ENCODE data around the gene SOX1.

The SOX1 gene

DNA sequence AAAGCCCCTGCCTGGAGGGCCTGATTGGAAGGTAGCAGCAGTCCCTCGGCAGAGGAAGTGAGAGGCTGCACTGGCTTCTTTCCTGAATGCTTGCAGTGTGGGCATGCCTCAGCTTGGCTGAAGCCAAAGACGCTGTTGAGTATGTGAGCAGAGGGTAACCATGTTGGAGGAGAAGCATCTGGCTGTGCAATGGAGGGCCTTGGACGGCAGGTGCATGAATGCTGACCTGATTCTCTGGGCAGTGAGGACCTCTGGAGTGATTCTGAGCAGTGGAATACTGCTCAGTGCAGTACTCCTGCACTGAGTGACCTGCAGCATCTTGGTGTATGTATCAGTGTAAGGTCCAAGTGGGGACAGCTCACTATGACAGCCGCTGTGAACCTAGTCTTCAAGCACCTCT, 46.9 kb downstream of the SOX1 start:
- Histone ChIP-seq H2AK5ac (ENCODE audit: low read length) (no peak overlapping the region), H3K79me2 (ENCODE audit: control insufficient read depth, insufficient read depth, low read length, poor library complexity) (no peaks in the 10 kb centered on the region), H3K79me1 (ENCODE audit: low read length) (no peaks in the 10 kb centered on the region), H2BK5ac (ENCODE audit: low read depth, low read length, poor library complexity) (no peak overlapping the region), H2AFZ (ENCODE audit: insufficient read depth, low read length, poor library complexity) (no peak overlapping the region), H2BK120ac (ENCODE audit: insufficient read depth, low read length, poor library complexity) (no peak overlapping the region), H3K27me3 (ENCODE audit: insufficient read depth, low read length) (no peaks in the 10 kb centered on the region), H3K4me3 (ENCODE audit: low read depth, low read length) (no peak overlapping the region), H3K14ac (ENCODE audit: low read length) (no peak overlapping the region), H3K9me3 (ENCODE audit: insufficient read depth, low read depth, low read length) (peaks cover 1% of the 10 kb centered on the region), H3K36me3 (ENCODE audit: control insufficient read depth in 1 of 2, insufficient read depth in 2 of 2, low read length in 2 of 2) (no peaks in the 10 kb centered on the region), H2BK12ac (ENCODE audit: low read length) (no peak overlapping the region), H4K91ac (ENCODE audit: low read depth, low read length) (no peak overlapping the region), H3K9ac (ENCODE audit: low read length) (no peak overlapping the region), H4K12ac (ENCODE audit: low read depth, low read length) (no peak overlapping the region), H3K4me2 (ENCODE audit: low read length) (no peak overlapping the region), H3K18ac (ENCODE audit: low read length) (no peak overlapping the region), H3K4me1 (ENCODE audit: control insufficient read depth in 1 of 2, insufficient read depth in 2 of 2, low read length in 2 of 2) (no peaks in the 10 kb centered on the region), H3K23ac (ENCODE audit: low read length) (no peak overlapping the region), H4K8ac (ENCODE audit: low read depth, low read length) (no peak overlapping the region), H3K4ac (ENCODE audit: low read depth, low read length) (no peak overlapping the region), H3K27ac (ENCODE audit: low read depth, low read length) (no peak overlapping the region)
- no CpG with 5 or more reads among the region's 4 CpGs for WGBS (ENCODE audit: extremely low coverage, insufficient coverage, insufficient read length)
- DNase-seq, result no peak

DNA sequence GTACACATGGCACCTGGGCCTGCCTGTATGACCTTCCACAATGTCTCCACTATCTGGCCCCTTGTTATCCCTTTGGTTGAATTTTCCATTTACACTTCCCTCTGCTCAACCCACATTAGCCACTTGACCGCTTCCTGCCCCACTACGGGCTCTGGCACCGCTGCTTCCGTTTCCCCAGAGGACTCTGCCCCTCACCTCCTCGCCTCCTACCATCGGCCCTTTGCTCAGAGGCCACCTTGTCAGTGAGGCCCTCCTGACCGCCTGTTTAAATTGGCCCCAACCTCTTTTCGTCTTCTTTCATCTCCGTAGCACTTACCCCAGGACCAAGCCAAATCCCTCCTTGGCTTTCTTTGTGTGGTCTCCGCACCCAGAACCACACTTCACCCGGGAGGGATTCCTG, 47.4 kb downstream of the SOX1 start:
- Histone ChIP-seq H3K36me3 (ENCODE audit: control insufficient read depth in 1 of 2, insufficient read depth in 2 of 2, low read length in 2 of 2) (no peaks in the 10 kb centered on the region), H2BK12ac (ENCODE audit: low read length) (no peak overlapping the region), H3K9ac (ENCODE audit: low read length) (no peak overlapping the region), H3K27ac (ENCODE audit: low read depth, low read length) (no peak overlapping the region), H3K27me3 (ENCODE audit: insufficient read depth, low read length) (no peaks in the 10 kb centered on the region), H2BK120ac (ENCODE audit: insufficient read depth, low read length, poor library complexity) (no peak overlapping the region), H3K4ac (ENCODE audit: low read depth, low read length) (no peak overlapping the region), H3K23ac (ENCODE audit: low read length) (no peak overlapping the region), H4K91ac (ENCODE audit: low read depth, low read length) (no peak overlapping the region), H4K8ac (ENCODE audit: low read depth, low read length) (no peak overlapping the region), H4K12ac (ENCODE audit: low read depth, low read length) (no peak overlapping the region), H3K4me1 (ENCODE audit: control insufficient read depth in 1 of 2, insufficient read depth in 2 of 2, low read length in 2 of 2) (no peaks in the 10 kb centered on the region), H3K9me3 (ENCODE audit: insufficient read depth, low read depth, low read length) (peaks cover 3% of the 10 kb centered on the region), H3K4me3 (ENCODE audit: low read depth, low read length) (no peak overlapping the region), H3K14ac (ENCODE audit: low read length) (no peak overlapping the region), H3K4me2 (ENCODE audit: low read length) (no peak overlapping the region), H2AFZ (ENCODE audit: insufficient read depth, low read length, poor library complexity) (no peak overlapping the region), H3K18ac (ENCODE audit: low read length) (no peak overlapping the region), H3K79me1 (ENCODE audit: low read length) (no peaks in the 10 kb centered on the region), H3K79me2 (ENCODE audit: control insufficient read depth, insufficient read depth, low read length, poor library complexity) (no peaks in the 10 kb centered on the region), H2AK5ac (ENCODE audit: low read length) (no peak overlapping the region), H2BK5ac (ENCODE audit: low read depth, low read length, poor library complexity) (no peak overlapping the region)
- DNase-seq, result no peak
- WGBS (ENCODE audit: extremely low coverage, insufficient coverage, insufficient read length), result no CpG with 5 or more reads among the region's 11 CpGs

DNA sequence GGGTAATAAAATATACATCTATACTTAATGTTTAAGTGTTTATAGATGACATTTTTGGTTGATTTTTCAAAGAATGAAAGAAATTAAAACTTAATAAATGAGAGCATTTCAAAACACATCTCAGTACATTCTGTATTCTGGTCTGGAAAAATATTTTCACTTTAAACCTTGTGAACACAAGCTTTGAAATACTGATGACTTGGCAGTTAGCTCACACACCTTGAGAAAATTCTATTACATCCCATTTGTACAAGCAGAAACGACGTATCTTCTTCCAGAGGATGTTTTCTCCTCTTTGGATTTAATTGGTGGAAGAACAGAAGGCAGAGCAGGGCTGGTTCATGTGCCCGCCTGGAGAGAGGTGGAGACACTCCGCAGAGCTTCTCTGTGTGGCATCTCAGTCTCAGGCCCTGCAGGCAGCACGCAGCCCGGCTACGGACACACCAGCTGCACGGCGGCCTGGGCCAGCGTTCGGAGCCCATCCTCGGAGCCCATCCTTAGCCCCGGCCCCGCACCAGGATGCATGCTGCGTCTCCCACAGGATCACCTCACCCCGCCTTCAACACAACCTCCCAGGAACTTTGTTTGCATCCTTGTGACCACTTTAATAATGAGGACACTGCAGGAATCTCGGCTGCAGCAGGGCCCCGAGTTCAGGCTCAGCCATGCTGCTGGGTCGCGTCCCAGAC, 48.6 kb downstream of the SOX1 start:
- Histone ChIP-seq H3K14ac (ENCODE audit: low read length) (no peak overlapping the region), H3K4ac (ENCODE audit: low read depth, low read length) (no peak overlapping the region), H3K4me1 (ENCODE audit: control insufficient read depth in 1 of 2, insufficient read depth in 2 of 2, low read length in 2 of 2) (no peaks in the 10 kb centered on the region), H2AK5ac (ENCODE audit: low read length) (no peak overlapping the region), H2AFZ (ENCODE audit: insufficient read depth, low read length, poor library complexity) (no peak overlapping the region), H3K79me2 (ENCODE audit: control insufficient read depth, insufficient read depth, low read length, poor library complexity) (no peaks in the 10 kb centered on the region), H3K4me2 (ENCODE audit: low read length) (no peak overlapping the region), H4K91ac (ENCODE audit: low read depth, low read length) (no peak overlapping the region), H4K8ac (ENCODE audit: low read depth, low read length) (no peak overlapping the region), H3K27ac (ENCODE audit: low read depth, low read length) (no peak overlapping the region), H3K23ac (ENCODE audit: low read length) (no peak overlapping the region), H3K18ac (ENCODE audit: low read length) (no peak overlapping the region), H3K36me3 (ENCODE audit: control insufficient read depth in 1 of 2, insufficient read depth in 2 of 2, low read length in 2 of 2) (no peaks in the 10 kb centered on the region), H3K79me1 (ENCODE audit: low read length) (no peaks in the 10 kb centered on the region), H3K9ac (ENCODE audit: low read length) (no peak overlapping the region), H2BK12ac (ENCODE audit: low read length) (no peak overlapping the region), H2BK5ac (ENCODE audit: low read depth, low read length, poor library complexity) (no peak overlapping the region), H2BK120ac (ENCODE audit: insufficient read depth, low read length, poor library complexity) (no peak overlapping the region), H3K9me3 (ENCODE audit: insufficient read depth, low read depth, low read length) (peaks cover 4% of the 10 kb centered on the region), H4K12ac (ENCODE audit: low read depth, low read length) (no peak overlapping the region), H3K4me3 (ENCODE audit: low read depth, low read length) (no peak overlapping the region), H3K27me3 (ENCODE audit: insufficient read depth, low read length) (no peaks in the 10 kb centered on the region)
- DNase-seq, result no peak
- WGBS (ENCODE audit: extremely low coverage, insufficient coverage, insufficient read length), result no CpG with 5 or more reads among the region's 20 CpGs

DNA sequence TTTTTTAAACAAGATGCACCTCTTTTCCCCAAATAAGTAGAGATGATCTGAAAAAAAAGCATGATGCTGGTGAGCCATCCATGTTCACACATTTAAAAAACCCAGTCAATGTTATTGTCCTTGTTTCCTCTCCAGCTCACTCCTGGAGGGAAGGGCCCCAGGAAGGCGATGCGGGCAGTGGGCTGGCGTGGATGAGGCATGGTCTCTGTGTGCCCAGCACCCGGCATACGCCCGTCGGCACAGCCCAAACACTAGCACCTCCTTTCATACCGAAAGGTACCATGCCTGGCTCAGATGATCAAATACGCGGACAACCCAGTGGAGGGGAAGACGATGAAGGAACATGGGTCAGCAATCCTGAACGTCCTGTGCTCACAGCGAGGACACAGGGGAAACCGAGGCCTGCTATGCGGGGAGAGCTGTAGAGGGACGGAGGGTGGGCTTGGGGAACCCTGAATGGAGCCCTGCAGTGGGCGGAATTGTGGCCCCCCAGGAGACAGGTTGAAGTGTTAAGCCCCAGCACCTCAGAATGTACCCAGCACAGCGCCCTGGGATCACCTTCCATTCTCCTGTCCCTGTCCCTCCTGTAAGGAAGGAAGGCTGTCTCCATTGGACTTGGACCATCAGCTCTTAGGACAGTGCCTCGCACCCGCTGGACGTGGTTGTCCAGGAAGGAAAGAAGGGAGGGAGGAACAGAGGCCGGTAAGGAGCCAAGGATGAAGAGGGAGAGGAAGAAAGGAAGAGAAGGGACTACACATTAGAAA, 49.4 kb downstream of the SOX1 start:
- Histone ChIP-seq H3K4me3 (ENCODE audit: low read depth, low read length) (no peak overlapping the region), H3K79me2 (ENCODE audit: control insufficient read depth, insufficient read depth, low read length, poor library complexity) (no peaks in the 10 kb centered on the region), H3K23ac (ENCODE audit: low read length) (no peak overlapping the region), H4K12ac (ENCODE audit: low read depth, low read length) (no peak overlapping the region), H3K18ac (ENCODE audit: low read length) (no peak overlapping the region), H3K9ac (ENCODE audit: low read length) (no peak overlapping the region), H3K14ac (ENCODE audit: low read length) (no peak overlapping the region), H2AFZ (ENCODE audit: insufficient read depth, low read length, poor library complexity) (no peak overlapping the region), H3K4ac (ENCODE audit: low read depth, low read length) (no peak overlapping the region), H3K27me3 (ENCODE audit: insufficient read depth, low read length) (no peaks in the 10 kb centered on the region), H3K9me3 (ENCODE audit: insufficient read depth, low read depth, low read length) (peaks cover 4% of the 10 kb centered on the region), H3K4me1 (ENCODE audit: control insufficient read depth in 1 of 2, insufficient read depth in 2 of 2, low read length in 2 of 2) (no peaks in the 10 kb centered on the region), H4K91ac (ENCODE audit: low read depth, low read length) (no peak overlapping the region), H2BK5ac (ENCODE audit: low read depth, low read length, poor library complexity) (no peak overlapping the region), H2AK5ac (ENCODE audit: low read length) (no peak overlapping the region), H3K36me3 (ENCODE audit: control insufficient read depth in 1 of 2, insufficient read depth in 2 of 2, low read length in 2 of 2) (no peaks in the 10 kb centered on the region), H3K79me1 (ENCODE audit: low read length) (no peaks in the 10 kb centered on the region), H2BK120ac (ENCODE audit: insufficient read depth, low read length, poor library complexity) (no peak overlapping the region), H4K8ac (ENCODE audit: low read depth, low read length) (no peak overlapping the region), H3K4me2 (ENCODE audit: low read length) (no peak overlapping the region), H3K27ac (ENCODE audit: low read depth, low read length) (no peak overlapping the region), H2BK12ac (ENCODE audit: low read length) (no peak overlapping the region)
- DNase-seq, result no peak
- WGBS (ENCODE audit: extremely low coverage, insufficient coverage, insufficient read length), result no CpG with 5 or more reads among the region's 22 CpGs

Data from trophoblast cell (in vitro differentiated cells and primary cell).